ENCODE results near the gene DCDC2C.

The DCDC2C gene

DNA sequence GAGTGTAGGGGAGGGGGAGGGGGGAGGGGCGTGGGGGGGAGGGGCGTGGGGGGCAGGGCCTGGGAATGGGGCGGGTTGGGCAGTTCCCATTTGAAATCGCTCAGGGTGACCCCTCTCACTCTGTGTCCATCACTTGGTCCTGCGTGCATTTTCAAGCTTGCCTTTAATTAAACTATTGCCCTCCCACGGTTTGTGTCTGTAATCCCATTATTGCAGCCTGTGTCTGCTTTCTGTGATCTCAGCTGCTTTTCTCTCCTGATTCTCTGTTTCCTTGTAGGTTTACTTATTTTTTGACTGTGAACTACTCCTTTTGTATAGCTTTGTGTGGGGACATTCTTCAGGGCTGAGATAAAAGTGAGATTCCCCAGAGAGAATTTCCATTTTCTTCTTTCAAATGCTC is 1.3 kb downstream of the DCDC2C start:
- Histone ChIP-seq H3K27ac (no peak overlapping the region), H3K27me3 (peaks cover 0 to 24% of the 10 kb centered on the region in 2 donors), H3K9me3 (no peaks in the 10 kb centered on the region), H3K4me1 (peaks cover 0 to 34% (median 6%) of the 10 kb centered on the region in 4 donors), H3K36me3 (no peaks in the 10 kb centered on the region), H3K4me3 (no peak overlapping the region)
- no peak for DNase-seq
- intact Hi-C loops (cut with DNase I; ENCODE audit: low total_unique reads), result no loop called here
- TF ChIP-seq, protein P1, sequence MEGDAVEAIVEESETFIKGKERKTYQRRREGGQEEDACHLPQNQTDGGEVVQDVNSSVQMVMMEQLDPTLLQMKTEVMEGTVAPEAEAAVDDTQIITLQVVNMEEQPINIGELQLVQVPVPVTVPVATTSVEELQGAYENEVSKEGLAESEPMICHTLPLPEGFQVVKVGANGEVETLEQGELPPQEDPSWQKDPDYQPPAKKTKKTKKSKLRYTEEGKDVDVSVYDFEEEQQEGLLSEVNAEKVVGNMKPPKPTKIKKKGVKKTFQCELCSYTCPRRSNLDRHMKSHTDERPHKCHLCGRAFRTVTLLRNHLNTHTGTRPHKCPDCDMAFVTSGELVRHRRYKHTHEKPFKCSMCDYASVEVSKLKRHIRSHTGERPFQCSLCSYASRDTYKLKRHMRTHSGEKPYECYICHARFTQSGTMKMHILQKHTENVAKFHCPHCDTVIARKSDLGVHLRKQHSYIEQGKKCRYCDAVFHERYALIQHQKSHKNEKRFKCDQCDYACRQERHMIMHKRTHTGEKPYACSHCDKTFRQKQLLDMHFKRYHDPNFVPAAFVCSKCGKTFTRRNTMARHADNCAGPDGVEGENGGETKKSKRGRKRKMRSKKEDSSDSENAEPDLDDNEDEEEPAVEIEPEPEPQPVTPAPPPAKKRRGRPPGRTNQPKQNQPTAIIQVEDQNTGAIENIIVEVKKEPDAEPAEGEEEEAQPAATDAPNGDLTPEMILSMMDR (IDR thresholded peaks at IDR 0.05), result no peak

DNA sequence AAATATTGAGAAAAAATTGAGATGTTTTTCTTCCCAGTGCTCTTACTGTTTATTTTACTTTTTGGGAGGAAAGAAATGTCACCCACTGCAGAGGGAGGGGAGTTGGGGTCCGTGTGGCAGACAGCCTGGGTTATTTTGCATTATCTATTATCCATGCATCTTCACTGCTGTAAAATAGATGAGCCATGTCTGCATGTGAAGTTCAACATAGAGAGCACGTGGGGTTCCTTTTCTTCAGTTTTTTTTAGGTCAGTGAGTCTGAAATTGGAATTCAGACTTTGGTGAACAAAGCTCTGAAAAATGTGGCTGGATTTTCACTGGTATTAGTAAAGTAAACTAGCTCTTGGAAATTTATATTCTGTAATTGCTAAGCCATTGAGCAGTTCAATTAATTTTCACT is 2.4 kb downstream of the DCDC2C start:
- Histone ChIP-seq H3K27me3 (peaks cover 0 to 24% of the 10 kb centered on the region in 2 donors), H3K27ac (no peak overlapping the region), H3K4me3 (no peak overlapping the region), H3K9me3 (no peaks in the 10 kb centered on the region), H3K4me1 (peaks cover 0 to 34% (median 6%) of the 10 kb centered on the region in 4 donors), H3K36me3 (no peaks in the 10 kb centered on the region)
- no peak for DNase-seq
- intact Hi-C loops (cut with DNase I; ENCODE audit: low total_unique reads), result no loop called here
- TF ChIP-seq, protein P1 (IDR thresholded peaks at IDR 0.05), result no peak

DNA sequence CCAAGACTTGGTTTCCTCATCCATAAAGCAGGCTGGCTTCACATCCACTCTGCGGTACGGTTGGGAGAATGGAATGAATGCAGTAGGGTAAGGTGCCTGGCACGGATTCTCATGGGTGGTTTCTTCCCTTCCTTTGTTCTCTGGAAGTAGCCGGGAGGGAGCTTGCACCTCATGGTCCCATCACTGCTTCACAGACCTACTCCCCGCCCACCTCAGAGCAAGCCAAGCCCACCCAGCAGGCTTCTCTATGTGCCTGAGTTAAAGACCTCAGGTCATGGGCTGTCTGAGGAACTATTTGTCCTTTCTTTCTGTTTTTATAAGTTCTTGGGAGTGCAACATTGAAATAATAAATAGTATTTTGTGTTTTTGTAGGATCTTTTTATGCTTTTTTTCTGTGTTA is 3.5 kb downstream of the DCDC2C start:
- H3K27ac ChIP-seq, result peak overlapping the region; percentile 2 to 34
- DNase-seq, result no peak
- H3K9me3 ChIP-seq, result no peaks in the 10 kb centered on the region
- intact Hi-C loops (cut with DNase I; ENCODE audit: low total_unique reads), result no loop called here
- peaks cover 0 to 37% (median 6%) of the 10 kb centered on the region in 4 donors for H3K4me1 ChIP-seq
- TF ChIP-seq, protein P1 (IDR thresholded peaks at IDR 0.05), result no peak
- peaks cover 0 to 22% of the 10 kb centered on the region in 2 donors for H3K27me3 ChIP-seq
- no peaks in the 10 kb centered on the region for H3K36me3 ChIP-seq
- H3K4me3 ChIP-seq, result no peak overlapping the region

DNA sequence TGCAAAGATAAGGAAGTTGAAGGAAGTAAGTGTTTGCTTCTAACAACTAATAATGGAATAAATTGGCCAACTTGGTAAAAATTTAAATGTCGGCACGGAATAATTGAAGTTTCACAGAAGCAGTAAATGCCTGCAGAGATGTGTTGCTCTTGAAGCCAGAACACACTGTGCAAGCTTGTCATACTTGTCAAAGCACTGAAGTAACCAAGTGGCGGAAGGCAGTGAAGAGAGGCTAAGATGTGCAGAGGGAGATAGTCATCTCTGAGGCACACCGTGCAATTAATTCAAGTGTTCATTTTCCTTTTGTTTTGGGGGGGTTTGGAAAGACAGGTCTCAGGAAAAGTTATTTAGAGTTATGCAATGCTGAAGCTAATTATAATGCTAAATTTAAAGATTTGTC is 5.2 kb downstream of the DCDC2C start:
- H3K4me1 ChIP-seq, result peaks cover 0 to 52% (median 12%) of the 10 kb centered on the region in 4 donors
- no peaks in the 10 kb centered on the region for H3K9me3 ChIP-seq
- H3K27ac ChIP-seq, result no peak overlapping the region
- intact Hi-C loops (cut with DNase I; ENCODE audit: low total_unique reads), result no loop called here
- no peaks in the 10 kb centered on the region for H3K36me3 ChIP-seq
- no peak overlapping the region for H3K4me3 ChIP-seq
- peaks cover 0 to 8% of the 10 kb centered on the region in 2 donors for H3K27me3 ChIP-seq
- DNase-seq, result no peak
- TF ChIP-seq, protein P1 (IDR thresholded peaks at IDR 0.05), result no peak

DNA sequence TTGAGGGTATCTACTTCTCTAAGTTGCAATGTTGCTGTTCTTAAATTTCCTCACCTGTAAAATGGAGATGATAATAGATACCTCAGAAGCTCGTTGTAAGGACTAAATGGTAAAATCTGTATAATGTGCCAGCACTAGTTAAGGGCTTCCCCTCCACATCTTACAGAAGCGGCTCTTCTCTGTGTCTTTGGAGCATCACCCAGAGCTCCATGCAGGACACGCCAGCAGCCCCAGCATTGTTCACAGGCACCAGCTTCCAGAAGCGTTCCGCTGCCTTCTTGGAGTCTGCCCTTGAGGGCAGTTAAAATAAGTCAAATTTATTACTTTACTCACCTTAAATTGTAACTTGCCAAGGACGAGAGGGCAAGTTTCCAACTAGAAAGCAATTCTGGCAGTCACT is 5.8 kb downstream of the DCDC2C start:
- Histone ChIP-seq H3K27me3 (peaks cover 0 to 3% of the 10 kb centered on the region in 2 donors), H3K9me3 (no peaks in the 10 kb centered on the region), H3K4me1 (peaks cover 0 to 47% (median 9%) of the 10 kb centered on the region in 4 donors), H3K36me3 (no peaks in the 10 kb centered on the region), H3K4me3 (no peak overlapping the region), H3K27ac (no peak overlapping the region)
- TF ChIP-seq, protein P1 (IDR thresholded peaks at IDR 0.05), result no peak
- intact Hi-C loops (cut with DNase I; ENCODE audit: low total_unique reads), result no loop called here
- no peak for DNase-seq

DNA sequence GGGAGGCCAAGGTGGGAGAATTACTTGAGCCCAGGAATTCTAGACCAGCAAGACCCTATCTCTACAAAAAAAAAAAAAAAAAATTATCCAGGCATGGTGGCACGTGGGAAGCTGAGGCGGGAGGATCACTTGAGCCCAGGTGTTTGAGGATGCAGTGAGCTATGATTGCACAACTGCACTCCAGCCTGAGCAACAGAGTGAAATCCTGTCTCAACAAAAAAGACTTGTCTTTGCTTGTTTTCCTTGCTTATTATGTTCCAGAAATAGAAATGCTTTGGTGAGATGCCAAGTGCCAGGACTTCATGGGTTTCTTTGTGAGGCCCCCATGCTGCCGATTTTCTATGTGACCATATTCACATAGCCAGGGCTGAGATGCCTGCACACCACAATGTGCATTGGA is 9.0 kb downstream of the DCDC2C start:
- peaks cover 0 to 26% (median 9%) of the 10 kb centered on the region in 4 donors for H3K4me1 ChIP-seq
- intact Hi-C loops (cut with DNase I; ENCODE audit: low total_unique reads), result no loop called here
- H3K27me3 ChIP-seq, result peaks cover 0 to 3% of the 10 kb centered on the region in 2 donors
- no peak overlapping the region for H3K27ac ChIP-seq
- H3K9me3 ChIP-seq, result no peaks in the 10 kb centered on the region
- no peaks in the 10 kb centered on the region for H3K36me3 ChIP-seq
- no peak overlapping the region for H3K4me3 ChIP-seq
- DNase-seq, result no peak
- TF ChIP-seq, protein P1 (IDR thresholded peaks at IDR 0.05), result no peak

Measured in tibial artery (tissue), 4 donors.